Astrocyte (in vitro differentiated cells and primary cell): ENCODE data around the gene CTSV.

Experiments
- EZH2 ChIP-seq: IDR thresholded peaks from 2 replicates; pipeline ENCODE4 v1.6.1; 2012; ENCODE audit warnings: mild to moderate bottlenecking, low read length, inconsistent platforms; ENCODE audit not compliant: insufficient read depth
- TF ChIP-seq, protein P1 (sequence below): IDR thresholded peaks from 2 replicates; pipeline ENCODE4 v1.5.1; 2011; ENCODE audit warnings: low read depth, mild to moderate bottlenecking, inconsistent platforms, low read length, moderate library complexity; ENCODE audit not compliant: insufficient read depth

- TF ChIP-seq, protein P1, sequence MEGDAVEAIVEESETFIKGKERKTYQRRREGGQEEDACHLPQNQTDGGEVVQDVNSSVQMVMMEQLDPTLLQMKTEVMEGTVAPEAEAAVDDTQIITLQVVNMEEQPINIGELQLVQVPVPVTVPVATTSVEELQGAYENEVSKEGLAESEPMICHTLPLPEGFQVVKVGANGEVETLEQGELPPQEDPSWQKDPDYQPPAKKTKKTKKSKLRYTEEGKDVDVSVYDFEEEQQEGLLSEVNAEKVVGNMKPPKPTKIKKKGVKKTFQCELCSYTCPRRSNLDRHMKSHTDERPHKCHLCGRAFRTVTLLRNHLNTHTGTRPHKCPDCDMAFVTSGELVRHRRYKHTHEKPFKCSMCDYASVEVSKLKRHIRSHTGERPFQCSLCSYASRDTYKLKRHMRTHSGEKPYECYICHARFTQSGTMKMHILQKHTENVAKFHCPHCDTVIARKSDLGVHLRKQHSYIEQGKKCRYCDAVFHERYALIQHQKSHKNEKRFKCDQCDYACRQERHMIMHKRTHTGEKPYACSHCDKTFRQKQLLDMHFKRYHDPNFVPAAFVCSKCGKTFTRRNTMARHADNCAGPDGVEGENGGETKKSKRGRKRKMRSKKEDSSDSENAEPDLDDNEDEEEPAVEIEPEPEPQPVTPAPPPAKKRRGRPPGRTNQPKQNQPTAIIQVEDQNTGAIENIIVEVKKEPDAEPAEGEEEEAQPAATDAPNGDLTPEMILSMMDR, result no peak
- no peak for TF ChIP-seq EZH2
Measured at GRCh38 chr9:97075289-97075985, 36.5 kb upstream of the CTSV start.
